HCT116 (cell line): ENCODE data around the gene PTH2. TPM values are rescaled to one million over a fixed set of nuclear protein-coding genes. Genes with fewer than 3 reads are reported as not detected.

ENCODE experiments used
- ATAC-seq: fragments of 200-7000 bp; cut with Tn5 transposase; 2 replicates; pipeline ENCODE4 v1.9.1; 2020; ENCODE audit warnings: mild to moderate bottlenecking, moderate library complexity
- BruUV-seq: library from RNA; stranded (reverse); fragments of 400-500 nt; replicated peaks from 2 replicates; lab custom pipeline; 2021; lab: Mats Ljungman, UMichigan
- CTCF ChIA-PET: fragments of 300-600 bp; sonication (Branson Sonifier 250); formaldehyde crosslinking; loops from one replicate; lab custom pipeline; 2021; ENCODE audit warnings: antibody characterized with exemption; lab: Charles Lee
- POLR2A ChIA-PET: fragments of 300-600, 350-600 bp; sonication (Branson Sonifier 250); formaldehyde crosslinking; loops from one replicate; lab custom pipeline; 2021; ENCODE audit warnings: antibody characterized with exemption; lab: Charles Lee
- RAD21 ChIA-PET, 2 experiments: fragments of 300-600 bp; sonication (Branson Sonifier 250); formaldehyde crosslinking; loops; one replicate each; lab custom pipeline; 2023; ENCODE audit warnings: low total read pairs in 2 of 2; ENCODE audit not compliant: uncharacterized antibody in 2 of 2, unreplicated experiment in 2 of 2, low non-redundant PET in 1 of 2; lab: Charles Lee
- DNase-seq: peaks from one replicate; pipeline ENCODE4 v3.0.0-alpha.2; 2010; ENCODE audit warnings: low read depth, low spot score
- H2AFZ ChIP-seq: fragments of 200-600 bp; shearing (Covaris generic), sonication (generic); 2 replicates; pipeline ENCODE4 v1.6.1; 2017; ENCODE audit warnings: low read depth, mixed run types, mixed read lengths, antibody characterized with exemption, low read length; ENCODE audit not compliant: poor library complexity, severe bottlenecking
- H3K27ac ChIP-seq: 2 replicates; pipeline ENCODE4 v1.5.1; 2012; ENCODE audit warnings: low read depth, low read length
- H3K27me3 ChIP-seq: fragments of 200-600 bp; sonication (generic); 2 replicates; pipeline ENCODE4 v1.6.1; 2016; ENCODE audit warnings: mixed run types, low read length, mixed read lengths; ENCODE audit not compliant: insufficient read depth
- H3K36me3 ChIP-seq, 2 experiments: fragments of 200-500 bp in 1 of 2; fragments of 200-600 bp in 1 of 2; sonication (Bioruptor generic) in 1 of 2; sonication (generic) in 1 of 2; 2 replicates each; pipeline versions ENCODE4 v1.5.1 to v1.6.1; 2014 to 2016; ENCODE audit warnings: low read length in 2 of 2, inconsistent platforms in 1 of 2, mixed read lengths in 1 of 2, mixed run types in 1 of 2; ENCODE audit not compliant: insufficient read depth in 2 of 2, control insufficient read depth in 1 of 2
- H3K4me1 ChIP-seq, 2 experiments: fragments of 200-600 bp in 1 of 2; sonication (generic) in 1 of 2; 2 replicates each; pipeline versions ENCODE4 v1.5.1 to v1.6.1; 2012 to 2017; ENCODE audit warnings: low read length in 2 of 2, inconsistent platforms in 1 of 2, mild to moderate bottlenecking in 1 of 2, mixed read lengths in 1 of 2, mixed run types in 1 of 2, moderate library complexity in 1 of 2; ENCODE audit not compliant: insufficient read depth in 2 of 2, control insufficient read depth in 1 of 2
- H3K4me2 ChIP-seq: fragments of 200-600 bp; sonication (generic); 2 replicates; pipeline ENCODE4 v1.6.1; 2017; ENCODE audit warnings: mixed run types, low read length, mixed read lengths
- H3K4me3 ChIP-seq, 2 experiments: fragments of 200-600 bp in 1 of 2; sonication (generic) in 1 of 2; replicated peaks in 1 of 2; 2 replicates each; pipeline ENCODE4 v1.5.1; 2011 to 2016; ENCODE audit warnings: low read length in 2 of 2, control low read depth in 1 of 2, low read depth in 1 of 2, mild to moderate bottlenecking in 1 of 2, mixed read lengths in 1 of 2, mixed run types in 1 of 2
- H3K79me2 ChIP-seq: fragments of 200-600 bp; sonication (generic); 2 replicates; pipeline ENCODE4 v1.6.1; 2017; ENCODE audit warnings: mild to moderate bottlenecking, mixed run types, low read length, moderate library complexity, mixed read lengths; ENCODE audit not compliant: insufficient read depth
- H3K9ac ChIP-seq: fragments of 200-600 bp; sonication (generic); 2 replicates; pipeline ENCODE4 v1.6.1; 2016; ENCODE audit warnings: low read length, mixed read lengths
- H3K9me2 ChIP-seq: fragments of 200-600 bp; sonication (generic), shearing (Covaris generic); 2 replicates; pipeline ENCODE4 v1.6.1; 2017; ENCODE audit warnings: mixed run types, mild to moderate bottlenecking, moderate library complexity; ENCODE audit not compliant: insufficient read depth
- H3K9me3 ChIP-seq, 2 experiments: fragments of 200-500 bp in 1 of 2; fragments of 200-600 bp in 1 of 2; sonication (Bioruptor generic) in 1 of 2; sonication (generic) in 1 of 2; 2 replicates each; pipeline ENCODE4 v1.6.1; 2014 to 2017; ENCODE audit warnings: low read length in 2 of 2, mixed read lengths in 2 of 2, inconsistent platforms in 1 of 2, low read depth in 1 of 2, mild to moderate bottlenecking in 1 of 2, mixed run types in 1 of 2, moderate library complexity in 1 of 2; ENCODE audit not compliant: control insufficient read depth in 1 of 2, insufficient read depth in 1 of 2
- H4K20me1 ChIP-seq: fragments of 200-600 bp; sonication (generic), shearing (Covaris generic); 2 replicates; pipeline ENCODE4 v1.6.1; 2017; ENCODE audit warnings: mixed run types, mild to moderate bottlenecking, moderate library complexity; ENCODE audit not compliant: insufficient read depth
- CTCF ChIP-seq, 3 experiments: fragments of 200-600 bp in 1 of 3; sonication (generic) in 1 of 3; IDR thresholded peaks in 2 of 3; conservative IDR thresholded peaks in 1 of 3; 2 replicates each; pipeline ENCODE4 v1.5.1; 2012 to 2017; ENCODE audit warnings: low read depth in 2 of 3, low read length in 2 of 3, antibody characterized with exemption in 1 of 3, borderline replicate concordance in 1 of 3, control low read depth in 1 of 3, mild to moderate bottlenecking in 1 of 3, mixed read lengths in 1 of 3, mixed run types in 1 of 3, moderate library complexity in 1 of 3; ENCODE audit not compliant: insufficient read depth in 1 of 3
- JUND ChIP-seq: IDR thresholded peaks from 2 replicates; pipeline ENCODE4 v1.6.1; 2012
- POLR2A ChIP-seq: IDR thresholded peaks from 2 replicates; pipeline ENCODE4 v1.7.0; 2011; ENCODE audit warnings: borderline replicate concordance; ENCODE audit not compliant: insufficient read depth, insufficient read length; ENCODE audit errors: extremely low read depth
- POLR2AphosphoS5 ChIP-seq: IDR thresholded peaks from 2 replicates; pipeline ENCODE4 v1.6.1; 2011; ENCODE audit warnings: mild to moderate bottlenecking, low read depth, low read length, moderate library complexity
- RAD21 ChIP-seq: IDR thresholded peaks from 2 replicates; pipeline ENCODE4 v1.6.1; 2012; ENCODE audit warnings: low read depth, mild to moderate bottlenecking
- SP1 ChIP-seq: IDR thresholded peaks from 2 replicates; pipeline ENCODE4 v1.6.1; 2012; ENCODE audit warnings: low read depth
- TCF7L2 ChIP-seq: IDR thresholded peaks from 2 replicates; pipeline ENCODE4 v1.7.0; 2011; ENCODE audit warnings: borderline replicate concordance, inconsistent platforms; ENCODE audit not compliant: insufficient read depth, insufficient read length; ENCODE audit errors: extremely low read depth
- ZFX ChIP-seq: fragments of 450-650 bp; IDR thresholded peaks from 2 replicates; pipeline ENCODE4 v1.6.1; 2017
- intact Hi-C: fragments of 100-400 bp; cut with micrococcal nuclease; formaldehyde crosslinking; loops from 2 replicates; pipeline ENCODE4 v1.10.0; 2022
- total RNA-seq: library from RNA; stranded (reverse); gene quantifications from one replicate; pipeline ENCODE4 v1.2.1, GENCODE V29; 2021; ENCODE audit not compliant: unreplicated experiment

Gene PTH2
- total RNA-seq, 1 experiment from 2014 or later: 9.5 TPM

GRCh38 chr19:49427855-49428546 lies 4.8 kb upstream of the PTH2 start:
- Histone ChIP-seq H4K20me1 (no peaks in the 10 kb centered on the region), H3K27me3 (no peaks in the 10 kb centered on the region), H3K4me1 (peaks cover 12 to 38% of the 10 kb centered on the region in 2 experiments; a peak in 3 of 4 replicates), H2AFZ (peak overlapping the region; percentile 6), H3K36me3 (no peaks in the 10 kb centered on the region)
- no TSS peak for BruUV-seq
- RAD21 ChIA-PET: no interaction called here
- POLR2A ChIA-PET: no interaction called here
- TF ChIP-seq CTCF (IDR thresholded peaks at IDR 0.05 in 2 of 3, conservative IDR thresholded peaks at IDR 0.05 in 1 of 3; ENCODE audit: borderline replicate concordance in 1 of 3, insufficient read depth in 1 of 3, low read depth in 2 of 3, low read length in 2 of 3) (no peak), POLR2A (peak; percentile 29), ZFX (peak; percentile 33; the same call in 1 of the 2 replicates)
- TF ChIP-seq, all 23 proteins: peak for 2
- intact Hi-C loops: no loop called here
- Histone ChIP-seq H3K79me2 (no peaks in the 10 kb centered on the region), H3K9me2 (no peaks in the 10 kb centered on the region), H3K4me2 (peak overlapping the region; percentile 81), H3K4me3 (peak overlapping the region; percentile 36 to 47), H3K9ac (peak overlapping the region; percentile 57), H3K9me3 (no peaks in the 10 kb centered on the region), H3K27ac (peak overlapping the region; percentile 60)
- DNase-seq: no peak
- CTCF ChIA-PET: no interaction called here
- peak; percentile 69 for ATAC-seq

- Histone ChIP-seq H3K9me2 (no peaks in the 10 kb centered on the region), H3K4me1 (peaks cover 12 to 38% of the 10 kb centered on the region in 2 experiments; a peak in 3 of 4 replicates), H2AFZ (no peak overlapping the region), H3K9ac (no peak overlapping the region), H3K4me2 (0 out of 2 replicates have a peak overlapping the region, but pooled peaks have one; percentile 88), H3K79me2 (no peaks in the 10 kb centered on the region), H4K20me1 (no peaks in the 10 kb centered on the region), H3K9me3 (no peaks in the 10 kb centered on the region), H3K36me3 (no peaks in the 10 kb centered on the region), H3K27me3 (no peaks in the 10 kb centered on the region), H3K27ac (no peak overlapping the region), H3K4me3 (no peak overlapping the region)
- ATAC-seq (no peak), DNase-seq (no peak)
- no TSS peak for BruUV-seq
- RAD21 ChIA-PET: interaction anchor here in 1 of 2 experiments (1.4 kb wide), 1 partner anchor 15 kb away, joined by 3 read pairs; no protein-coding TSS in a partner anchor
- intact Hi-C loops: no loop called here
- POLR2A ChIA-PET: no interaction called here
- TF ChIP-seq SP1 (no peak), RAD21 (no peak), JUND (no peak), CTCF (IDR thresholded peaks at IDR 0.05 in 2 of 3, conservative IDR thresholded peaks at IDR 0.05 in 1 of 3; ENCODE audit: borderline replicate concordance in 1 of 3, insufficient read depth in 1 of 3, low read depth in 2 of 3, low read length in 2 of 3) (no peak), TCF7L2 (no peak), POLR2AphosphoS5 (no peak), ZFX (no peak), POLR2A (no peak)
- CTCF ChIA-PET: interaction anchor here (1.5 kb wide), 1 partner anchor 18 kb away, joined by 4 read pairs; no protein-coding TSS in a partner anchor
These were observed 4.1 kb upstream of the PTH2 start for GRCh38 chr19:49427339-49427738.
